Uterus (tissue), 4 donors: ENCODE data around the gene CHAMP1. TPM values are rescaled to one million over a fixed set of nuclear protein-coding genes. Genes with fewer than 3 reads are reported as not detected.
"Not testable (repeated sequence)": the region's sequence is repeated elsewhere in the genome, so short reads cannot be mapped to it uniquely, and the experiment has no call there.

ENCODE experiments used
- DNase-seq, 2 donors: peaks; one replicate each; pipeline ENCODE4 v3.0.0-alpha.2; 2019 to 2020
- H3K27ac ChIP-seq, 2 donors: fragments of 200-600 bp; sonication (generic); 1 replicate in 1 of 2; 2 replicates in 1 of 2; pipeline ENCODE4 v1.5.1; 2016 to 2018
- H3K27me3 ChIP-seq, 2 donors: fragments of 200-600 bp; sonication (generic); one replicate each; pipeline ENCODE4 v1.5.1; 2018 to 2019; ENCODE audit warnings: control low read depth in 1 of 2
- H3K36me3 ChIP-seq, 2 donors: fragments of 200-600 bp; sonication (generic); one replicate each; pipeline ENCODE4 v1.5.1; 2019; ENCODE audit warnings: control low read depth in 1 of 2
- H3K4me1 ChIP-seq, 2 donors: fragments of 200-600 bp; sonication (generic); one replicate each; pipeline ENCODE4 v1.5.1; 2018 to 2019; ENCODE audit warnings: control low read depth in 1 of 2
- H3K4me3 ChIP-seq, 2 donors: fragments of 200-600 bp; sonication (generic); 1 replicate in 1 of 2; 2 replicates in 1 of 2; pipeline ENCODE4 v1.5.1; 2018 to 2019; ENCODE audit warnings: mild to moderate bottlenecking in 1 of 2
- H3K9me3 ChIP-seq, 2 donors: fragments of 200-600 bp; sonication (generic); one replicate each; pipeline ENCODE4 v1.5.1; 2019; ENCODE audit warnings: control low read depth in 1 of 2
- POLR2A ChIP-seq, 2 donors: fragments of 450-650 bp; IDR thresholded peaks; one replicate each; pipeline ENCODE4 v1.6.1; 2016; ENCODE audit warnings: antibody characterized with exemption in 2 of 2, mild to moderate bottlenecking in 1 of 2, moderate library complexity in 1 of 2
- intact Hi-C: fragments of 100-400 bp; cut with DNase I; formaldehyde crosslinking; loops from one replicate; pipeline ENCODE4 v1.15.1; 2023; ENCODE audit warnings: low total_unique reads
- total RNA-seq, 4 donors: library from RNA; depleted of rRNA in 3 of 4; stranded (reverse); fragments of >200 nt in 3 of 4; gene quantifications; one replicate each; pipeline versions ENCODE4 v1.1.0 to v1.2.4, GENCODE V29; 2014 to 2023
- TF ChIP-seq, protein P1 (sequence below), 4 experiments: fragments of 200-600 bp in 2 of 4; fragments of 450-650 bp in 2 of 4; sonication (generic) in 2 of 4; IDR thresholded peaks; one replicate each; pipeline ENCODE4 v1.5.1; 2016 to 2019; ENCODE audit warnings: antibody characterized with exemption in 4 of 4, mild to moderate bottlenecking in 2 of 4, moderate library complexity in 1 of 4
- donor health status: DM: yes; HTN: yes; CAD: no.

Gene CHAMP1
- total RNA-seq, 4 donors from 2014 or later, result 5.9 to 24.7 (median 15.2) TPM

DNA sequence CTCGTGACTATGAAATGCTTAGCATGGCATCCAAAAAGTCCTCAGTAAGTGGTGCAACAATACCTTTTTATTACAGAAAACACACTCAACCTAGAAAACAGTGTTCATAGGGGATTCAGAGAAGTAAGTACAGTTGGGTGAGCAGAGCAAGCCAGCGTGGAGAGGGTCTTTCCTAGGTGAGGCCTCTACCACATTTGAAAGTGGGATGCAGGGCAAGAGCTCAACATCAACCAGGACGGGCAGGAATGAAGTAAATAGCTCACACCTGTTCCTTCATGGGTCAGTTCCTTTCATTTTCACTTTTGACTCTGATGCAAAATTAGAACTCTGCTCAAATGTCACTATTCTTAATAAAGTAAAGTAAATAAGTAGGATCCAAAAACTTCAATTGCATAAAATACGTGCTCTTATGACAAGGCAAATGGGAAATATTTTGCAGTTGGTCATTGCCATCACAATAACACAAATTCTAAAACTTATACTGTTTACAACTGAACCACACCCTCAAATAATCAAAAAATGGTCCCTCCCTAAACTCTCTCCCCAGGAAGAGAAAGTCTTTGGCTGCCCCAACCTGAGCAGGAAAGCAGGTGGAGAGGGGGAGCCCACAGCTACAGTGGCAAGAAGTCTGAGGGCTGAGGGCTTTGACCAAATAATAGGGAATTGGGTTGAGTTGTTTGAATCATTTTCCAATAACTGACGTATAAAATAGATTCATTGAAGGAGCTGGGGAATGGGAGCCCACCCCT is 20.2 kb downstream of the CHAMP1 start:
- no peaks in the 10 kb centered on the region for H3K36me3 ChIP-seq
- no peaks in the 10 kb centered on the region for H3K4me1 ChIP-seq
- no peaks in the 10 kb centered on the region for H3K27me3 ChIP-seq
- no peak overlapping the region for H3K4me3 ChIP-seq
- TF ChIP-seq, protein P1, sequence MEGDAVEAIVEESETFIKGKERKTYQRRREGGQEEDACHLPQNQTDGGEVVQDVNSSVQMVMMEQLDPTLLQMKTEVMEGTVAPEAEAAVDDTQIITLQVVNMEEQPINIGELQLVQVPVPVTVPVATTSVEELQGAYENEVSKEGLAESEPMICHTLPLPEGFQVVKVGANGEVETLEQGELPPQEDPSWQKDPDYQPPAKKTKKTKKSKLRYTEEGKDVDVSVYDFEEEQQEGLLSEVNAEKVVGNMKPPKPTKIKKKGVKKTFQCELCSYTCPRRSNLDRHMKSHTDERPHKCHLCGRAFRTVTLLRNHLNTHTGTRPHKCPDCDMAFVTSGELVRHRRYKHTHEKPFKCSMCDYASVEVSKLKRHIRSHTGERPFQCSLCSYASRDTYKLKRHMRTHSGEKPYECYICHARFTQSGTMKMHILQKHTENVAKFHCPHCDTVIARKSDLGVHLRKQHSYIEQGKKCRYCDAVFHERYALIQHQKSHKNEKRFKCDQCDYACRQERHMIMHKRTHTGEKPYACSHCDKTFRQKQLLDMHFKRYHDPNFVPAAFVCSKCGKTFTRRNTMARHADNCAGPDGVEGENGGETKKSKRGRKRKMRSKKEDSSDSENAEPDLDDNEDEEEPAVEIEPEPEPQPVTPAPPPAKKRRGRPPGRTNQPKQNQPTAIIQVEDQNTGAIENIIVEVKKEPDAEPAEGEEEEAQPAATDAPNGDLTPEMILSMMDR (IDR thresholded peaks at IDR 0.05), result no peak
- TF ChIP-seq POLR2A (IDR thresholded peaks at IDR 0.05), result no peak
- H3K9me3 ChIP-seq, result no peaks in the 10 kb centered on the region
- no peak for DNase-seq
- H3K27ac ChIP-seq, result no peak overlapping the region
- intact Hi-C loops, result no loop called here

DNA sequence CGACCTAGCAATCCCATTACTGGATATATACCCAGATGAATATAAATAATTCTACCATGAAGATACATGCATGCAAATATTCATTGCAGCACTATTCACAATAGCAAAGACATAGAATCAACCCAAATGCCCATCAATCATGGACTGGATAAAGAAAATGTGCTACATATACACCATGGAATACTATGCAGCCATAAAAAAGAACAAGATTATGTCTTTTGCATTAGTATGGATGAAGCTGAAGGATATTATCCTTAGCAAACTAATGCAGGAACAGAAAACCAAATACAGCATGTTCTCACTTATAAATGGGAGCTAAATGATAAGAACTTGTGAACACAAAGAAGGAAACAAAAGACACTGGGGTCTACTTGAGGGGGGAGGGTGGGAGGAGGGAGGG is 22.2 kb downstream of the CHAMP1 start:
- H3K4me1 ChIP-seq, DNase-seq, intact Hi-C loops: not testable (repeated sequence)

DNA sequence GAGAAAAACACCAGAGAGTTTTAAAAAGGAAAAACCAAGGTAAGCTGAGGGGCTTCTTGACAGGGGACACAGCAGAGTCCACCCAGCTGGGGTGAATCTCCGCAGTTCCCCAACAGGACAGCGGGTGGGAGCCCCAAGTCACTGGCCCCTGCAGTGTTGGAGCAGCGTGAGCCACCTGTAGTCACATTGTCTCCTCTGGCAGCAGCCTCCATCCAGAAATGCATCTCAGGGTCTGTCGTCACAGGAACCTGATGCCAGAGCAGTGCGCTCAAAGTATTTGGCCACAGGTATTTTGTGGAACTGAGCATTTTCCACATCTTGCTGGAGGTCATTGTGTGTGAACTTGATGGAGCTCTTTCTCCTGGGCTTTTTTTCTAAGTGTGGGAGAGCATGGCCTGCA is 24.7 kb downstream of the CHAMP1 start:
- no peak overlapping the region for H3K27ac ChIP-seq
- intact Hi-C loops, result no loop called here

More for the DNA sequence above, 22.2 kb downstream of the CHAMP1 start:
- not testable (repeated sequence) for H3K9me3 ChIP-seq, H3K27me3 ChIP-seq, H3K27ac ChIP-seq, H3K4me3 ChIP-seq, H3K36me3 ChIP-seq

DNA sequence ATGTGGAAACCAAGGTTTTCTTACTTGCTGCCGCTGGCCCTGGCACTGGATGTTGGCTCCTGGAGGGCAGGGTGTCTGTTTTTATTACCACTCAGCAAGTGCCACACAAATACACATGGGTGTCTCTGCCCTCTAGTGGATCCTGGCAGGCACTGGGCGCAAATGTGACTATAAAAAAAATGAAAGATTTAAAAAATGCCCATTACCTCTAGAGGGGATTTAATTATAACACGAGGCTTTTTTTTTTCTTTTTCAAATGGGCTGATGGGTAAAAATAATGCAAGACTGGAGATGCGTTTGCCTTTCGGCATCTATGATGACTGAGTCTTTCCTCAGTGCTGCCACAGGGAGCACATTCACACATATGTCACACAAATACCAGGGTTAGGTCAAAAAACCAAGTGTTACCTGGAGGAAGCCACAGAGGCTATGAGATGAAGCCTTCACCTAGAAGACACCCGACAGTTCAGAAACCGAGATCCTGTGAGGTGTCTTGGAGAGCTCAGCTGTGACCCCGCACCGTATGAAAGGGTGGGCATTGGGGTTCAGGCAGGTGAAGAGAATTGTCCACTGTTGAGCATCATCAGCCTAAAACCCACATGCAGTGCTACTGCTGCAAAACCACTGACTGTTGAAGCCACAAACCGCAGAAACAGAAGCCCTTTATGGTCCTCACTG is 25.7 kb downstream of the CHAMP1 start:
- no peak for TF ChIP-seq POLR2A (IDR thresholded peaks at IDR 0.05)
- TF ChIP-seq, protein P1 (IDR thresholded peaks at IDR 0.05), result peak; percentile 34 to 61 (median 41)
- intact Hi-C loops, result no loop called here
- H3K4me1 ChIP-seq, result no peaks in the 10 kb centered on the region
- no peaks in the 10 kb centered on the region for H3K9me3 ChIP-seq
- no peak overlapping the region for H3K27ac ChIP-seq
- H3K27me3 ChIP-seq, result no peaks in the 10 kb centered on the region
- no peaks in the 10 kb centered on the region for H3K36me3 ChIP-seq
- no peak for DNase-seq
- no peak overlapping the region for H3K4me3 ChIP-seq

More for the DNA sequence above, 24.7 kb downstream of the CHAMP1 start:
- H3K4me3 ChIP-seq, result no peak overlapping the region
- H3K4me1 ChIP-seq, result no peaks in the 10 kb centered on the region
- H3K9me3 ChIP-seq, result no peaks in the 10 kb centered on the region
- H3K36me3 ChIP-seq, result no peaks in the 10 kb centered on the region
- TF ChIP-seq POLR2A (IDR thresholded peaks at IDR 0.05), result no peak
- TF ChIP-seq, protein P1 (IDR thresholded peaks at IDR 0.05), result no peak
- H3K27me3 ChIP-seq, result no peaks in the 10 kb centered on the region
- no peak for DNase-seq

DNA sequence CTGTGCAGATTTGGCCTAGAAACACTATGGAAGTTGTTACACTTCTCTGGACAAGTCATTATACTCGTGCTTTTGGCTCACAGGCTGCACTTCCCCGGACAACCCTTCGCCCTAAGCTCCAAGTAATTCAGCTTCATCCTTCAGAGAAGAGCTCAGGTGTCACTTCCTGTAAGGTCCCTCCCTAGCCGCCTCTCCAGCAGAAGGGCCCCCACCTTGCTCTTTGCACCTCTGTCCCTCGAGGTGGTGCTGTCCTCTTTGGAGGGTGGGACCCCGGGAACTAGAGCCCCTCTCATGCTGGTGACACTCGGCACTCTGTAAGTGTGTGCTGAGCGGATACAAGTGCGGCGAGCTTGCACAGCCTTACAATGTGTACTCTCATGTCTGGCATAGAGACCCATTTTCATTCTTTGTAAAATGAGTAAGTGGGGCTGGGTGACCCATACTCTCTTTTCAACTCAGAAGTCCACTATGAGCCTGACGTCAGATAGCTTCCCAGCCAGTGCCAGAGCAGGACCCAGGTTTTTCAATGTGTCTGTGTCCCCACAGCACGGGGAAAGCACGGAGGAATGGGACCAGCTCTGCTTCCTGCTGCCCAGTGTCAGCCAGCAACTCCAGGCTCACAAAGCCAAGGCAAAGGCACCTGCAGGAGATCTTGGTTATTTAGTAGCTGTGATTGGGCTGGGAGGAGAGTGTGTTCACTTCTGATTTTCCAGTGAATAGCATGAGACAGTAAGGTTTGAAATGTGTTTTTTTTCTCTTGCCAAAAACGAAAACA is 26.9 kb downstream of the CHAMP1 start:
- intact Hi-C loops, result no loop called here
- Histone ChIP-seq H3K36me3 (no peaks in the 10 kb centered on the region), H3K4me1 (no peaks in the 10 kb centered on the region), H3K27ac (no peak overlapping the region), H3K9me3 (no peaks in the 10 kb centered on the region), H3K27me3 (no peaks in the 10 kb centered on the region), H3K4me3 (no peak overlapping the region)
- DNase-seq, result no peak
- TF ChIP-seq POLR2A (IDR thresholded peaks at IDR 0.05), result no peak
- TF ChIP-seq, protein P1 (IDR thresholded peaks at IDR 0.05), result no peak

DNA sequence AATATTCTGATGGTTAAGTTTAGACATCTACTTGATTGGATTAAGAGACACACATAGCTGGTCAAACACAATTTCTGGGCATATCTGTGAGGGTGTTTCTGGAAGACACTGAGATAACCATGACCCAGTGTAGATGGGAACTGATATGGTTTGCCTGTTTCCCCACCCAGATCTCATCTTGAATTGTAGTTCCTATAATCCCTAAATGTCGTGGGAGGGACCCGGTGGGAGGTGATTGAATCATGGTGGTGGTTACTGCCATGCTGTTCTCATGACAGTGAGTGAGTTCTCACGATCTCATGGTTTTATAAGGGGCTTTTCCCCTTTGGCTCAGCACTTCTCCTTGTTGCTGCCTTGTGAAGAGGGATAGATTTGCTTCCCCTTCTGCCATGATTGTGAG is 33.0 kb downstream of the CHAMP1 start:
- DNase-seq, result not testable (repeated sequence)

DNA sequence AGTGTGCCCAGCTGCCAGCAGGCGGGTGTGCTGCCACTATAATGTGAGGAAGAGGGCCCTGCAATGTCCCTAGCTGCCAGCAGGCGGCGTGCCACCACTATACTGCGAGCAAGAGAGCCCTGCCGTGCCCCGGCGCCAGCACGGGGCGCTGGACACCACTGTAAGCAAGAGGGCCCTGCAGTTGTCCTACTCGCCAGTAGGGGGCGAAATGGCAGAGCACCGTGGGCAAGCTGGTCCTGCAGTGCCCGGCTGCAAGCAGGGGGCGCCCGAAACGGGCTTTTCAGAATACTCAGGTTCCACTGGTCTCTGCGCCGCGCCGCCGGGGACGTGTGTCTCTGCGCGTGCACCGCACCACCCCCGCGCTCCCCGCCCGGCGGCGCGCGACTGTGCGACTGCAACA is 38.5 kb downstream of the CHAMP1 start:
- H3K4me3 ChIP-seq, H3K36me3 ChIP-seq, H3K9me3 ChIP-seq, H3K4me1 ChIP-seq, H3K27ac ChIP-seq, DNase-seq, H3K27me3 ChIP-seq, intact Hi-C loops: not testable (repeated sequence)

More for the DNA sequence above, 33.0 kb downstream of the CHAMP1 start:
- H3K4me1 ChIP-seq, H3K27ac ChIP-seq, H3K36me3 ChIP-seq, H3K9me3 ChIP-seq, intact Hi-C loops, H3K4me3 ChIP-seq, H3K27me3 ChIP-seq: not testable (repeated sequence)

DNA sequence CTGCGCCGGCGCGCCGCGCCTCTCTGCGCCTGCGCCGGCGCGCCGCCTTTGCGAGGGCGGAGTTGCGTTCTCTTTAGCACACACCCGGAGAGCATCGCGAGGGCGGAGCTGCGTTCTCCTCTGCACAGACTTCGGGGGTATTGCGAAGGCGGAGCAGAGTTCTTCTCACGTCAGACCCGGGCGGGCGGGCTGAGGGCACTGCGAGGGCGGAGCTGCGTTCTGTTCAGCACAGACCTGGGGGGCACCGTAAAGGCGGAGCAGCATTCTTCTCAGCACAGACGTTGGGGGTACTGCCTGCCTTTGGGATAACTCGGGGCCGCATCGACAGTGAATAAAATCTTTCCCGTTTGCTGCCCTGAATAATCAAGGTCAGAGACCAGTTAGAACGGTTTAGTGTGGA is 39.1 kb downstream of the CHAMP1 start:
- DNase-seq, H3K4me3 ChIP-seq, H3K4me1 ChIP-seq, H3K27ac ChIP-seq, H3K36me3 ChIP-seq, H3K9me3 ChIP-seq, intact Hi-C loops, H3K27me3 ChIP-seq: not testable (repeated sequence)
